Measurements from ENCODE around the gene NR1D1. TPM values are rescaled to one million over a fixed set of nuclear protein-coding genes. Genes with fewer than 3 reads are reported as not detected.

Gene NR1D1
- total and polyA plus RNA-seq, 8 donors, result 4.8 to 17.5 (median 11.3) TPM

- DNase-seq (peak in 4 of 6 donors; percentile 35 to 62 (median 52)), ATAC-seq (peak in 1 of 4 donors; percentile 9), FAIRE-seq (no peak)
- no peak for TF ChIP-seq CTCF (IDR thresholded peaks at IDR 0.05)
- intact Hi-C loops (cut with DNase I), result no loop called here
- H3K9me3 ChIP-seq, result no peaks in the 10 kb centered on the region
- 5 to 6% methylated on average over 6 to 8 of the region's 8 CpGs for WGBS, 2 donors
- H3K4me1 ChIP-seq, result peaks cover 67 to 80% (median 69%) of the 10 kb centered on the region in 3 donors
- peak overlapping the region; percentile 71 to 91 (median 82) for H3K27ac ChIP-seq
- peak overlapping the region in 2 of 4 donors; percentile 17 for H3K4me3 ChIP-seq
- H3K36me3 ChIP-seq, result no peaks in the 10 kb centered on the region
- H3K27me3 ChIP-seq, result no peaks in the 10 kb centered on the region
Observed at GRCh38 chr17:40070709-40071312, 29.6 kb downstream of the NR1D1 start.

DNA sequence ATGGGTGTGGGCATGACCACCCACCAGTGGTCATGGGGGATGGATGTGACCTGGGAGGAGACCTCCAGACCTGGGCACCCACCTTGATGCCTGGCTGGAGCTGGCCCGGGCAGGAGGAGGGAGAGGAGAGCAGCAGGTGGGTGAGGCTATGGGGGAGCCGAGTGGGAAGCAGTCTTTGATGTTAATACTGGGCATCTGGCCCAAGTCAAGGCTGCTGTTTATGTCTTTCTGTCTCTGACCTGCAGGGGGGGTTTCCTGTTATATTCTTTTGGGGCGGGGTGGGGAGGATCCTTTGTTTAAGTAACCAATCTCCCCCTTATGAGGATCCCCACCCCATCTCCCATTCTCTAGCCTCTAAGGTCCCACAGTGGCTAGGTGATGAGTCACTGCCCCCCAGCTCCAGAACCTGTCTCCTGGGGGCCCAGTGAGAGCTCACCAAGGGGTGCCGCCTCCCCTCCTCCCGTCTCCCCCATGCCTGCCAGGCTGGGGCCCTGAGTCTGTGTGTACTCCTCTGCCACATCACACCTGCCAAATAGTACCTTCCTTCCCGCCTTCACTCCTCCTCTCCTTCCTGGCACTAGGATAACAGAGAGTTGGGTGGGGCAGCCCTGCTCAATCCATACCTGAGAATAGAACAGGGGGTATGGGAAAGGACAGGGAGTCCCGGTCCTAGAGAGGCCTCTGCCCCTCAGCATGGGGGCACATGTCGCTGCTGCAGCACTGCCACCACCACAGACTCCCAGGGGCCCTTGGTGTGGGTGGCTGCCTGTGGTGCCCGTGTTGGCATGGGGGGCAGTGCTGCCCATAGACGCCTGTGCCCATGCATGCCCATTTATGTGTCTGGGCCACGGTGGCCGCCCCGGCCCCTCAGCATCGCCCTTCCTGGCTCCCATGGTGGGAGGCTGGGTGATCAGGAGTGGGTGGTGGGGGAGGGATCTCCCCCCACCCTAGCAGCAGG lies 30.4 kb downstream of the NR1D1 start:
- 14 to 18% methylated on average over 14 of the region's 14 CpGs for WGBS, 2 donors
- Histone ChIP-seq H3K36me3 (no peaks in the 10 kb centered on the region), H3K4me3 (peak overlapping the region in 2 of 4 donors; percentile 4 to 28), H3K4me1 (peaks cover 66 to 80% (median 67%) of the 10 kb centered on the region in 3 donors), H3K9me3 (no peaks in the 10 kb centered on the region), H3K27me3 (no peaks in the 10 kb centered on the region), H3K27ac (peak overlapping the region; percentile 71 to 91 (median 82))
- ATAC-seq (peak in 3 of 4 donors; percentile 13 to 29 (median 19)), FAIRE-seq (no peak), DNase-seq (peak in 5 of 6 donors; percentile 40 to 81 (median 59))
- TF ChIP-seq CTCF (IDR thresholded peaks at IDR 0.05), result no peak
- intact Hi-C loops (cut with DNase I), result loop anchor here in 1 of 3 donors (10.0 kb wide), 1 partner anchor 55 kb away; the partner anchor contains the start of gene MSL1

- intact Hi-C loops (cut with DNase I), result loop anchor here in 1 of 3 donors (10.0 kb wide), 1 partner anchor 56 kb away; the partner anchor contains the start of gene MSL1
- Histone ChIP-seq H3K4me3 (peak overlapping the region in 2 of 4 donors; percentile 5 to 28), H3K36me3 (no peaks in the 10 kb centered on the region), H3K27ac (peak overlapping the region; percentile 71 to 91 (median 82)), H3K4me1 (peaks cover 57 to 79% (median 67%) of the 10 kb centered on the region in 3 donors), H3K27me3 (no peaks in the 10 kb centered on the region), H3K9me3 (no peaks in the 10 kb centered on the region)
- no peak for FAIRE-seq
- 1 to 3% methylated on average over 14 of the region's 14 CpGs for WGBS, 2 donors
- ATAC-seq, result peak; percentile 25 to 61 (median 43)
- peak; percentile 77 to 95 (median 88) for DNase-seq
- TF ChIP-seq CTCF (IDR thresholded peaks at IDR 0.05), result no peak
Observed at GRCh38 chr17:40068917-40069750, 31.3 kb downstream of the NR1D1 start.

- intact Hi-C loops (cut with DNase I), result loop anchor here in 1 of 3 donors (10.0 kb wide), 1 partner anchor 56 kb away; the partner anchor contains the start of gene MSL1
- no peak for ATAC-seq
- no peaks in the 10 kb centered on the region for H3K27me3 ChIP-seq
- peaks cover 51 to 76% (median 67%) of the 10 kb centered on the region in 3 donors for H3K4me1 ChIP-seq
- peak overlapping the region in 2 of 4 donors; percentile 5 to 28 for H3K4me3 ChIP-seq
- WGBS, 2 donors, result 12% methylated on average over 5 of the region's 5 CpGs
- TF ChIP-seq CTCF (IDR thresholded peaks at IDR 0.05), result no peak
- no peaks in the 10 kb centered on the region for H3K9me3 ChIP-seq
- FAIRE-seq, result no peak
- H3K27ac ChIP-seq, result peak overlapping the region; percentile 71 to 91 (median 82)
- no peaks in the 10 kb centered on the region for H3K36me3 ChIP-seq
- no peak for DNase-seq
Observed at GRCh38 chr17:40068584-40068916, 31.8 kb downstream of the NR1D1 start.

All from pancreas (tissue), 10 donors.